Activated CD8-positive, alpha-beta T cell treated with anti-CD3 and anti-CD28 coated beads for 36 hours (primary cell): ENCODE data around the gene AHRR. TPM values are rescaled to one million over a fixed set of nuclear protein-coding genes. Genes with fewer than 3 reads are reported as not detected.
A peak's percentile ranks its signal among the peaks of the same experiment; 100 is the strongest.
"Not testable (repeated sequence)": the region's sequence is repeated elsewhere in the genome, so short reads cannot be mapped to it uniquely, and the experiment has no call there.

Experiments
- ATAC-seq: fragments of 200-7000 bp; cut with Tn5 transposase; one replicate; pipeline ENCODE4 v1.10.0; 2021; ENCODE audit warnings: mild to moderate bottlenecking, moderate library complexity
- CTCF ChIA-PET: fragments of 350-600 bp; sonication (Branson Sonifier 250); formaldehyde crosslinking; loops from one replicate; lab custom pipeline; 2021; ENCODE audit warnings: antibody characterized with exemption; lab: Charles Lee
- POLR2A ChIA-PET: fragments of 350-600 bp; sonication (Branson Sonifier 250); formaldehyde crosslinking; loops from one replicate; lab custom pipeline; 2021; ENCODE audit warnings: antibody characterized with exemption; lab: Charles Lee
- DNase-seq: peaks from one replicate; pipeline ENCODE4 v3.0.0-alpha.2; 2020
- H3K27ac Mint-ChIP-seq: one replicate; pipeline ENCODE4 v1.8.0; 2021; ENCODE audit warnings: mild to moderate bottlenecking, mixed read lengths
- H3K27me3 Mint-ChIP-seq: one replicate; pipeline ENCODE4 v1.8.0; 2021; ENCODE audit warnings: mixed read lengths
- H3K36me3 Mint-ChIP-seq: one replicate; pipeline ENCODE4 v1.8.0; 2021; ENCODE audit warnings: low read depth, mixed read lengths
- H3K4me1 Mint-ChIP-seq: one replicate; pipeline ENCODE4 v1.8.0; 2021; ENCODE audit warnings: low read depth, mixed read lengths
- H3K4me3 Mint-ChIP-seq: one replicate; pipeline ENCODE4 v1.8.0; 2021; ENCODE audit warnings: mild to moderate bottlenecking, moderate library complexity, mixed read lengths
- H3K9me3 Mint-ChIP-seq: one replicate; pipeline ENCODE4 v1.8.0; 2021; ENCODE audit warnings: mixed read lengths
- CTCF ChIP-seq: fragments of 200-600 bp; IDR thresholded peaks from one replicate; pipeline ENCODE4 v1.8.0; 2022; ENCODE audit warnings: antibody characterized with exemption, mild to moderate bottlenecking
- intact Hi-C: fragments of 100-400 bp; cut with micrococcal nuclease; formaldehyde crosslinking; loops from one replicate; pipeline ENCODE4 v1.10.0; 2022
- total RNA-seq, 2 experiments: library from RNA; stranded (reverse); gene quantifications; one replicate each; pipeline ENCODE4 v1.2.3, GENCODE V29; 2021

The AHRR gene
- total RNA-seq, 2 experiments from 2014 or later, result 26.3 to 27.9 TPM

- no peak for ATAC-seq
- H3K36me3 Mint-ChIP-seq, result peaks cover 29% of the 10 kb centered on the region
- POLR2A ChIA-PET, result no interaction called here
Measured at GRCh38 chr5:285991-286557, 35.4 kb upstream of the AHRR start.

GRCh38 chr5:290200-290599 lies 31.3 kb upstream of the AHRR start:
- H3K4me3 Mint-ChIP-seq, ATAC-seq, H3K27me3 Mint-ChIP-seq, H3K9me3 Mint-ChIP-seq, H3K27ac Mint-ChIP-seq, DNase-seq, intact Hi-C loops, POLR2A ChIA-PET, CTCF ChIA-PET: not testable (repeated sequence)
- H3K4me1 Mint-ChIP-seq, result peaks cover 18% of the 10 kb centered on the region
- peaks cover 20% of the 10 kb centered on the region for H3K36me3 Mint-ChIP-seq

More at GRCh38 chr5:285991-286557, 35.4 kb upstream of the AHRR start:
- Mint-ChIP-seq H3K27ac (no peak overlapping the region), H3K9me3 (no peaks in the 10 kb centered on the region), H3K4me3 (no peak overlapping the region), H3K4me1 (peaks cover 33% of the 10 kb centered on the region), H3K27me3 (no peaks in the 10 kb centered on the region)
- CTCF ChIA-PET, result interaction anchor here (0.8 to 1.9 kb wide), 3 partner anchors 10 to 128 kb away, joined by 4 to 6 read pairs (median 6); no protein-coding TSS in a partner anchor
- TF ChIP-seq CTCF, result no peak
- DNase-seq, result no peak
- intact Hi-C loops, result no loop called here

- Mint-ChIP-seq H3K36me3 (peaks cover 21% of the 10 kb centered on the region), H3K4me1 (peaks cover 22% of the 10 kb centered on the region)
- H3K27me3 Mint-ChIP-seq, CTCF ChIA-PET, intact Hi-C loops, POLR2A ChIA-PET, ATAC-seq, H3K4me3 Mint-ChIP-seq, DNase-seq, H3K27ac Mint-ChIP-seq, H3K9me3 Mint-ChIP-seq: not testable (repeated sequence)
Measured at GRCh38 chr5:291345-291744, 30.2 kb upstream of the AHRR start.

GRCh38 chr5:294788-295187 lies 26.7 kb upstream of the AHRR start:
- Mint-ChIP-seq H3K36me3 (peaks cover 16% of the 10 kb centered on the region), H3K4me1 (peaks cover 29% of the 10 kb centered on the region)
- H3K27ac Mint-ChIP-seq, H3K27me3 Mint-ChIP-seq, ATAC-seq, H3K4me3 Mint-ChIP-seq, POLR2A ChIA-PET, H3K9me3 Mint-ChIP-seq, CTCF ChIA-PET, DNase-seq, intact Hi-C loops: not testable (repeated sequence)

GRCh38 chr5:296207-296606 lies 25.3 kb upstream of the AHRR start:
- H3K27ac Mint-ChIP-seq, H3K9me3 Mint-ChIP-seq, intact Hi-C loops, H3K4me3 Mint-ChIP-seq, H3K27me3 Mint-ChIP-seq, DNase-seq, POLR2A ChIA-PET, CTCF ChIA-PET, ATAC-seq: not testable (repeated sequence)
- Mint-ChIP-seq H3K36me3 (peaks cover 14% of the 10 kb centered on the region), H3K4me1 (peaks cover 29% of the 10 kb centered on the region)

- H3K4me3 Mint-ChIP-seq, CTCF ChIA-PET, H3K27me3 Mint-ChIP-seq, intact Hi-C loops, H3K9me3 Mint-ChIP-seq: not testable (repeated sequence)
- DNase-seq (peak; percentile 44), ATAC-seq (peak; percentile 89)
- H3K36me3 Mint-ChIP-seq, result peaks cover 12% of the 10 kb centered on the region
- peaks cover 35% of the 10 kb centered on the region for H3K4me1 Mint-ChIP-seq
- POLR2A ChIA-PET, result interaction anchor here (0.7 kb wide), 1 partner anchor 894 kb away, joined by 3 read pairs; no protein-coding TSS in a partner anchor
- peak overlapping the region; percentile 10 for H3K27ac Mint-ChIP-seq
Measured at GRCh38 chr5:296954-297353, 24.6 kb upstream of the AHRR start.

GRCh38 chr5:297448-297847 lies 24.1 kb upstream of the AHRR start:
- H3K9me3 Mint-ChIP-seq, DNase-seq, H3K4me3 Mint-ChIP-seq, H3K27me3 Mint-ChIP-seq, intact Hi-C loops, CTCF ChIA-PET, POLR2A ChIA-PET: not testable (repeated sequence)
- Mint-ChIP-seq H3K36me3 (peaks cover 12% of the 10 kb centered on the region), H3K27ac (peak overlapping the region; percentile 25), H3K4me1 (peaks cover 40% of the 10 kb centered on the region)
- peak; percentile 15 for ATAC-seq

GRCh38 chr5:297991-298736 lies 23.4 kb upstream of the AHRR start:
- CTCF ChIA-PET, H3K27ac Mint-ChIP-seq, intact Hi-C loops, H3K9me3 Mint-ChIP-seq, ATAC-seq, H3K4me3 Mint-ChIP-seq, POLR2A ChIA-PET, H3K27me3 Mint-ChIP-seq, DNase-seq, H3K36me3 Mint-ChIP-seq: not testable (repeated sequence)
- peaks cover 45% of the 10 kb centered on the region for H3K4me1 Mint-ChIP-seq
